ENCODE measurements around the gene ABLIM2. TPM values are rescaled to one million over a fixed set of nuclear protein-coding genes. Genes with fewer than 3 reads are reported as not detected.

The ABLIM2 gene
- total RNA-seq, 1 donor from 2014 or later = 5.2 TPM

GRCh38 chr4:8184061-8184460 lies 25.4 kb upstream of the ABLIM2 start:
- H3K27ac ChIP-seq = no peak overlapping the region
- no peaks in the 10 kb centered on the region for H3K9me3 ChIP-seq
- DNase-seq (no peak), ATAC-seq (no peak)
- TF ChIP-seq CTCF (IDR thresholded peaks at IDR 0.05) = no peak
- no peaks in the 10 kb centered on the region for H3K36me3 ChIP-seq
- no peaks in the 10 kb centered on the region for H3K27me3 ChIP-seq (ENCODE audit: low read depth)
- no peak overlapping the region for H3K4me3 ChIP-seq
- intact Hi-C loops (cut with DNase I) = no loop called here
- peaks cover 37% of the 10 kb centered on the region for H3K4me1 ChIP-seq

- DNase-seq (peak; percentile 84), ATAC-seq (peak; percentile 90 to 92)
- Histone ChIP-seq H3K27me3 (ENCODE audit: low read depth) (no peaks in the 10 kb centered on the region), H3K36me3 (no peaks in the 10 kb centered on the region), H3K4me1 (peaks cover 28% of the 10 kb centered on the region), H3K9me3 (no peaks in the 10 kb centered on the region), H3K27ac (no peak overlapping the region), H3K4me3 (no peak overlapping the region)
- intact Hi-C loops (cut with DNase I) = no loop called here
- no peak for TF ChIP-seq CTCF (IDR thresholded peaks at IDR 0.05)
These were observed 24.5 kb upstream of the ABLIM2 start for GRCh38 chr4:8182858-8183725.

GRCh38 chr4:8182294-8182693 lies 23.7 kb upstream of the ABLIM2 start:
- no peak overlapping the region for H3K27ac ChIP-seq
- no peak for ATAC-seq
- intact Hi-C loops (cut with DNase I) = no loop called here

GRCh38 chr4:8181844-8182243 lies 23.2 kb upstream of the ABLIM2 start:
- peak; percentile 34 to 50 for ATAC-seq
- intact Hi-C loops (cut with DNase I) = no loop called here
- Histone ChIP-seq H3K36me3 (no peaks in the 10 kb centered on the region), H3K4me3 (no peak overlapping the region), H3K9me3 (no peaks in the 10 kb centered on the region), H3K27me3 (ENCODE audit: low read depth) (no peaks in the 10 kb centered on the region), H3K4me1 (peaks cover 32% of the 10 kb centered on the region), H3K27ac (no peak overlapping the region)
- DNase-seq = peak; percentile 47
- TF ChIP-seq CTCF (IDR thresholded peaks at IDR 0.05) = no peak

More at GRCh38 chr4:8182294-8182693, 23.7 kb upstream of the ABLIM2 start:
- DNase-seq = no peak
- Histone ChIP-seq H3K4me1 (peaks cover 28% of the 10 kb centered on the region), H3K9me3 (no peaks in the 10 kb centered on the region), H3K36me3 (no peaks in the 10 kb centered on the region), H3K27me3 (ENCODE audit: low read depth) (no peaks in the 10 kb centered on the region), H3K4me3 (no peak overlapping the region)
- TF ChIP-seq CTCF (IDR thresholded peaks at IDR 0.05) = no peak

- H3K4me3 ChIP-seq = no peak overlapping the region
These were observed 22.5 kb upstream of the ABLIM2 start for GRCh38 chr4:8181119-8181518.

More at GRCh38 chr4:8181119-8181518, 22.5 kb upstream of the ABLIM2 start:
- ATAC-seq = no peak
- Histone ChIP-seq H3K4me1 (peaks cover 36% of the 10 kb centered on the region), H3K9me3 (no peaks in the 10 kb centered on the region), H3K27ac (no peak overlapping the region), H3K27me3 (ENCODE audit: low read depth) (no peaks in the 10 kb centered on the region), H3K36me3 (no peaks in the 10 kb centered on the region)
- intact Hi-C loops (cut with DNase I) = no loop called here
- no peak for DNase-seq
- no peak for TF ChIP-seq CTCF (IDR thresholded peaks at IDR 0.05)

All from lower lobe of right lung (tissue), 2 donors.